ENCODE measurements around the gene CAMTA1.

CAMTA1 gene

DNA sequence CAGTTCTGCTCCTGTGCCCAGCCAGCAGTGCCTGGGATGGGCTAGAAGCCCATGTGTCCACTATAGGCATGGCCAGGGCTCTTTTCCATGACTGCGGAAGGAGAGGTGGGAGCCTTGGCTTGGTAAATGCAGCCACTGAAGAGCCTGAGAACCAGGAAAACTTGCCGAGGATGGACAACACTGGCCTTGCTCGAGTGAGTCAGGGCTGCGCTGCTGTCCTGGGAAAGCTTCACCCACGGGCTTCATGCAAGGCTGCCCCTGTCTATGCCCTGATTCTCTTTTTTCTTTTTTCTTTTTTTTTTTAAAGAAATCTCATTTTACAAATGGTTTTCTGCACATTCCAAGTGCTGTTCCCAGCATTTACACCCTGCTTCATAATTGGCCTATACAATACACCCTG is 156.5 kb downstream of the CAMTA1 start:
- TF ChIP-seq, protein P1, sequence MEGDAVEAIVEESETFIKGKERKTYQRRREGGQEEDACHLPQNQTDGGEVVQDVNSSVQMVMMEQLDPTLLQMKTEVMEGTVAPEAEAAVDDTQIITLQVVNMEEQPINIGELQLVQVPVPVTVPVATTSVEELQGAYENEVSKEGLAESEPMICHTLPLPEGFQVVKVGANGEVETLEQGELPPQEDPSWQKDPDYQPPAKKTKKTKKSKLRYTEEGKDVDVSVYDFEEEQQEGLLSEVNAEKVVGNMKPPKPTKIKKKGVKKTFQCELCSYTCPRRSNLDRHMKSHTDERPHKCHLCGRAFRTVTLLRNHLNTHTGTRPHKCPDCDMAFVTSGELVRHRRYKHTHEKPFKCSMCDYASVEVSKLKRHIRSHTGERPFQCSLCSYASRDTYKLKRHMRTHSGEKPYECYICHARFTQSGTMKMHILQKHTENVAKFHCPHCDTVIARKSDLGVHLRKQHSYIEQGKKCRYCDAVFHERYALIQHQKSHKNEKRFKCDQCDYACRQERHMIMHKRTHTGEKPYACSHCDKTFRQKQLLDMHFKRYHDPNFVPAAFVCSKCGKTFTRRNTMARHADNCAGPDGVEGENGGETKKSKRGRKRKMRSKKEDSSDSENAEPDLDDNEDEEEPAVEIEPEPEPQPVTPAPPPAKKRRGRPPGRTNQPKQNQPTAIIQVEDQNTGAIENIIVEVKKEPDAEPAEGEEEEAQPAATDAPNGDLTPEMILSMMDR (IDR thresholded peaks at IDR 0.05; ENCODE audit: control insufficient read depth, extremely low read depth, insufficient read depth): no peak
- no peak overlapping the region for H3K4me3 ChIP-seq (ENCODE audit: low read depth, low read length)
- DNase-seq (ENCODE audit: low read depth): no peak

DNA sequence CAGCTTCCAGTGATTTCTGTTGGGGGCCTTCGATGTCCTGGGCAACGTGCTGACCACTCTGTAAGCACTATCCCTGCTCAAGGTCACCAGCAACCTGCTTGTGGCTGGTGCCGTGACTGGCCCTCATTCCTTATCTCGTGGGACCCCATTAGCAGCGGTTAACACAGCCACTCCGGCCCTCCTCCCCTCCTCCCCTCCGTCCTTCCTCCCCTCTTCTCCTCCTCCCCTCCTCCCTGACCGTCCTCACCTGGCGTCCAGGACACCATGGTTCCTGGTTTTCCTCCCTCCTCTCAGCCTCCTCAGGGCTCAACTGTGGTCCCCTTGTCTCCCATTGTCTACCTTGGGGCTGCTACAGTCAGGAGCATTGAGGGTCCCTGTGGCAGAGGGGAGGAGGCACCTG is 157.7 kb downstream of the CAMTA1 start:
- TF ChIP-seq, protein P1 (IDR thresholded peaks at IDR 0.05; ENCODE audit: control insufficient read depth, extremely low read depth, insufficient read depth): no peak
- H3K4me3 ChIP-seq (ENCODE audit: low read depth, low read length): no peak overlapping the region
- no peak for DNase-seq (ENCODE audit: low read depth)

DNA sequence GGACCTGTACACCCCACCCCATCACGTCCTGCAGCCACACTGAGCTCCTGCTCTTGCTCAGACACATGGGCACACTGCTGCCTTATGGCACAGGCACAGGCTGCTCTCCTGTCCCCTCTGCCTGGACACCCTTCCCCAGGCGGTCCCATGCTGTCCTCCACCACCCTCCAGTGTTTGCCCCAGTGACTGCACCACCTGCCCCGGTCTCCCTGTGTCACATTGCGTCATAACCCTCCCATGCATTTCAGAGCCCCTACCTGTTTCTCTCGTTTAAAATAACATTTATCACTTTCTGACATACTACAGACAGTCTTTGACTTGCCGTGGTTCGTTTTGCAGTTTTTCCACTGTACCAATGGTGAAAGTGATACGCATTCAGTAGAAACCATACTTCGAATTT is 159.2 kb downstream of the CAMTA1 start:
- TF ChIP-seq, protein P1 (IDR thresholded peaks at IDR 0.05; ENCODE audit: control insufficient read depth, extremely low read depth, insufficient read depth): no peak
- H3K4me3 ChIP-seq (ENCODE audit: low read depth, low read length): no peak overlapping the region
- no peak for DNase-seq (ENCODE audit: low read depth)

DNA sequence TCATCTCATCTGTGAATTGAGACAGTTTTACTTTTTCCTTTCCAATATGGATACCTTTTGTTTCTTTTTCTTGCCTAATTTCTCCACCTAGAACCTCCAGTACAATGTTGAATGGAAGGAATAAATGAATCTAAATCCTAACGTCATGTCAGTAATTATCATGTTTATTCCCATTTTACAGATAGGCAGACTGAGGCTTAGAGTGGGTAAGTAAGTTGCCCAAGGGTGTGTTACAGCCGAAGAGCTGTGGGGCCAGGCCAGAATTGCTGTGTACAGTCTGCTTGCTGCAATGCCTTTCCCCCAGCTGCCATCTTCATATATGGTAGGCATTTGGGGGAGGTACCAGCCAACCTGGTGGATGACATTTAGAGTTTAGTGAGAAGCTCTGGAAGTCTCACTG is 162.7 kb downstream of the CAMTA1 start:
- no peak overlapping the region for H3K4me3 ChIP-seq (ENCODE audit: low read depth, low read length)
- no peak for DNase-seq (ENCODE audit: low read depth)
- TF ChIP-seq, protein P1 (IDR thresholded peaks at IDR 0.05; ENCODE audit: control insufficient read depth, extremely low read depth, insufficient read depth): no peak

DNA sequence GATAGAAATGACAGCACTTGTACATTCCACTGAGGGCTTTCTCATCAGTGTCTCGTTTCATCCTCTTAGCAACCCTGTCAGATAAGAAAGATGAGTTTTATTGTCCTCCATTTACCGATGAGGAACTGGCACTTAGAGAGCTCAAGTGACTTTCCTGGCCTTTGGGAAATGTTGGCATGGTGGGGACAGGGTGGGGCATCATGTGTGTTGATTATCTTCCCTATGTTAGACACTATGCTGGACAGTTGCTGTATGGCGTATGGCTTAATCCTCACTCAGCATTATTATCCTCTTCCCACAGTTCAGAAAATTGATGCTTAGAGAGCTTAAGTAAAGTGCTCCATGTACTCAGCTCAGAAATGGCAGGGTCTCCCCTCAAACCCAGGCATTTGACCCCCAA is 163.2 kb downstream of the CAMTA1 start:
- DNase-seq (ENCODE audit: low read depth): no peak

DNA sequence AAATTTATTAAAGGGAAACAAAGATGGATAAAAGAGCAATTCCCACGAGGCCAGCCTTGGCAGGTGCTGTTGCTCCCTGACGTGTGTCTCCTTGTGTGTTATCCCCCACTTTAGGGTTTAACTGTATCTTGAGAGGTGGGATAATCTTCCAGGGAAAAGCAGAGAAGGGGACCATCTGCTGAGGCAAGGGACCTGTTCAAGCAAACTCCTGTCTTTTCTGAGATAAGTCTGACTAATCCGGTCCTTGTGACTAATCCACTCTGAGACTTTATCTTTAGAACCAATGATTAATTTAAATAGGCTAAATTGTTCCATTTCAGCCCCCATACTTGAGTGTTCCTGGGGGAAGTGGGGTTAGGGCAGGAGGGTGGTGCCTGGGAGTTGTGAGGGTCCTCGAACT is 163.6 kb downstream of the CAMTA1 start:
- no peak for DNase-seq (ENCODE audit: low read depth)
- TF ChIP-seq, protein P1 (IDR thresholded peaks at IDR 0.05; ENCODE audit: control insufficient read depth, extremely low read depth, insufficient read depth): no peak
- H3K4me3 ChIP-seq (ENCODE audit: low read depth, low read length): no peak overlapping the region

More for the DNA sequence above, 163.2 kb downstream of the CAMTA1 start:
- H3K4me3 ChIP-seq (ENCODE audit: low read depth, low read length): no peak overlapping the region
- TF ChIP-seq, protein P1 (IDR thresholded peaks at IDR 0.05; ENCODE audit: control insufficient read depth, extremely low read depth, insufficient read depth): no peak

DNA sequence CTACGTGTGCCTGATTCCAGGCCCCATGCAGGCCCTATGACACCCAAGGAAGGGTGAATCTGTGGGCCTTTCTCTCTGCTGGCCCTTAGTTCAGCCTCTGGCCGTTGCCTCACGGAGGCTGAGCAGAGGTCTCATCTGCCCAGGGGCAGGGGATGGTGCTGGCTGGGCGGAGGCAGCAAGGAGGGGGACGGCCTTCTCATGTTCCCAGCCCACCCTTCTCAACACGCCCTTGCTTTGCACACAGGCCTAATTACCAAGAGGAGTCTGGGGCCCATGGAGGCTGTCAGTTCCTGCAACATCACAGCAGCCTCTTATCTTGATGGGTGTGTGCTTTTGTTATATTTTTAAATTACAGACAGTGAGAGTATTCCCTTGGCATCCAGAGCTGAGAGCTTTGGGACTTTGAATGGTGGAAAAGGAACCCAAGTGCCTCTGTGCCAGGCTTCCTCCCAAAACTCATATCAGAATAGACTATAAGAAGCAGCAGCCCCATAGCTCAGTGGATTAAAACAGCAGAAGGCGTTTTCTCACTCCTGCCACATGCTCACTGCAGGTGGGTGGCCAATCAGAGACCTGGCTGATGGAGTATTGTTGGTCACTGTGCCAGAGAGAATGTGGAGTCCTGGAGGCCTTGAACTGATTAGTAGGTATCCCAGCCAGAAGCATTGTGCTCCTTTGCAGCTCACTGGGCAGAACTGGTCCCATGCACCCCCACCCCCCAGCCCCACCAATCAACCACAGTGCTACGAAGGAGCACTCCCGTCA is 164.9 kb downstream of the CAMTA1 start:
- TF ChIP-seq, protein P1 (IDR thresholded peaks at IDR 0.05; ENCODE audit: control insufficient read depth, extremely low read depth, insufficient read depth): no peak
- no peak overlapping the region for H3K4me3 ChIP-seq (ENCODE audit: low read depth, low read length)
- DNase-seq (ENCODE audit: low read depth): no peak
